HG03045 (cell line): ENCODE measurements around the gene AQR.
"Not testable (repeated sequence)": the region's sequence is repeated elsewhere in the genome, so short reads cannot be mapped to it uniquely, and the experiment has no call there.

Source experiments
- ATAC-seq: cut with Tn5 transposase; IDR thresholded peaks from one replicate; pipeline ENCODE4 v1.9.1; 2021; ENCODE audit warnings: mild to moderate bottlenecking, moderate library complexity; ENCODE audit not compliant: unreplicated experiment

The AQR gene

GRCh38 chr15:34964277-34964676, 5.3 kb downstream of the AQR start:
- ATAC-seq = no peak

- no peak for ATAC-seq
Measured at GRCh38 chr15:34953851-34954250, 15.7 kb downstream of the AQR start.

- no peak for ATAC-seq
Measured at GRCh38 chr15:34952481-34952880, 17.1 kb downstream of the AQR start.

GRCh38 chr15:34951993-34952392, 17.5 kb downstream of the AQR start:
- ATAC-seq = no peak

- ATAC-seq = no peak
Measured at GRCh38 chr15:34944936-34945335, 24.6 kb downstream of the AQR start.

- ATAC-seq = no peak
Measured at GRCh38 chr15:34943711-34944110, 25.8 kb downstream of the AQR start.

- not testable (repeated sequence) for ATAC-seq
Measured at GRCh38 chr15:34943264-34943663, 26.3 kb downstream of the AQR start.

- ATAC-seq = no peak
Measured at GRCh38 chr15:34942363-34942762, 27.2 kb downstream of the AQR start.

GRCh38 chr15:34941831-34942230, 27.7 kb downstream of the AQR start:
- no peak for ATAC-seq

GRCh38 chr15:34941185-34941698, 28.3 kb downstream of the AQR start:
- no peak for ATAC-seq

GRCh38 chr15:34933432-34933975, 36.0 kb downstream of the AQR start:
- no peak for ATAC-seq

- ATAC-seq = not testable (repeated sequence)
Measured at GRCh38 chr15:34928349-34928748, 41.2 kb downstream of the AQR start.

GRCh38 chr15:34927726-34928125, 41.8 kb downstream of the AQR start:
- ATAC-seq = no peak

GRCh38 chr15:34914317-34914716, 55.2 kb downstream of the AQR start:
- no peak for ATAC-seq

- no peak for ATAC-seq
Measured at GRCh38 chr15:34905047-34905446, 64.5 kb downstream of the AQR start.

GRCh38 chr15:34904527-34904926, 65.0 kb downstream of the AQR start:
- ATAC-seq = no peak

GRCh38 chr15:34900748-34901147, 68.8 kb downstream of the AQR start:
- ATAC-seq = no peak

GRCh38 chr15:34896183-34896582, 73.4 kb downstream of the AQR start:
- no peak for ATAC-seq

- no peak for ATAC-seq
Measured at GRCh38 chr15:34893967-34894366, 75.6 kb downstream of the AQR start.

- no peak for ATAC-seq
Measured at GRCh38 chr15:34892963-34893591, 76.5 kb downstream of the AQR start.

GRCh38 chr15:34890424-34890823, 79.1 kb downstream of the AQR start:
- no peak for ATAC-seq

GRCh38 chr15:34889476-34889875, 80.1 kb downstream of the AQR start:
- ATAC-seq = no peak

- ATAC-seq = no peak
Measured at GRCh38 chr15:34886134-34886533, 83.4 kb downstream of the AQR start.
